ENCODE measurements around the gene HERPUD2. TPM values are rescaled to one million over a fixed set of nuclear protein-coding genes. Genes with fewer than 3 reads are reported as not detected.

HERPUD2 gene
- polyA plus RNA-seq, 1 donor (not counting 4 experiments of a cell fraction or from before 2014, with no cell fraction given), result 43.6 TPM

DNA sequence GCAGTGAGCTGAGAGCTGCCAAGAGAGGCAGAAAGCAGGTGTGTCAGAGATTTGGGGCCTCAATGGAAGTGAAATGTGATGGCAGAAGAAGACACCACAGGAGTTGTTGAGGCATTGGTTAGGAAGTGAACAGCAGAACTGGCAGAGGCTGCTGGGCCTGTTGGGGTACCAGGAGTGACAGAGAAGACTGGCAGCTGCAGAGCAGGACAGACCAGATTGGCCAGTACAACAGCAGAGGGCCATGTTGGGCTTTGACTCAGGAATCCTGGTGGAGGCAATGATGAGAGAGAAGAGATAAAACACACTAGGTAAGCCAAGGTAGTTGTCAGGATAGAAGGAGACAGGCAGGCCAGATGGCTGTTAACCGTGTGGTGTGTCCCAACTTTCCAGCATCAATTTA lies 19.9 kb upstream of the HERPUD2 start:
- Histone ChIP-seq H3K4me3 (ENCODE audit: control insufficient read depth in 2 of 3, extremely low read depth in 1 of 3, insufficient read depth in 2 of 3, low read depth in 1 of 3, low read length in 3 of 3) (no peak overlapping the region), H3K27me3 (ENCODE audit: control insufficient read depth, extremely low read depth, insufficient read depth, low read length) (no peaks in the 10 kb centered on the region), H3K9me3 (ENCODE audit: control insufficient read depth, low read depth, low read length) (no peaks in the 10 kb centered on the region), H3K79me2 (ENCODE audit: control insufficient read depth, insufficient read depth, low read length) (no peaks in the 10 kb centered on the region), H3K4me1 (ENCODE audit: control insufficient read depth, extremely low read depth, insufficient read depth, low read length) (no peaks in the 10 kb centered on the region), H4K20me1 (ENCODE audit: control insufficient read depth, extremely low read depth, insufficient read depth, low read length) (no peaks in the 10 kb centered on the region), H3K36me3 (ENCODE audit: control insufficient read depth in 2 of 2, extremely low read depth in 1 of 2, insufficient read depth in 2 of 2, low read length in 2 of 2) (no peaks in the 10 kb centered on the region), H3K9me1 (ENCODE audit: control insufficient read depth, extremely low read depth, insufficient read depth, low read length) (no peaks in the 10 kb centered on the region), H3K4me2 (ENCODE audit: control insufficient read depth, extremely low read depth, insufficient read depth, low read depth, low read length) (no peak overlapping the region), H3K27ac (ENCODE audit: control insufficient read depth, insufficient read depth, low read length) (no peak overlapping the region), H3K9ac (ENCODE audit: control insufficient read depth, extremely low read depth, insufficient read depth, low read length) (no peak overlapping the region), H2AFZ (ENCODE audit: control insufficient read depth, low read length) (no peak overlapping the region)
- DNase-seq (ENCODE audit: low read depth, low spot score) (no peak), FAIRE-seq (no peak)
- TF ChIP-seq, protein P1, sequence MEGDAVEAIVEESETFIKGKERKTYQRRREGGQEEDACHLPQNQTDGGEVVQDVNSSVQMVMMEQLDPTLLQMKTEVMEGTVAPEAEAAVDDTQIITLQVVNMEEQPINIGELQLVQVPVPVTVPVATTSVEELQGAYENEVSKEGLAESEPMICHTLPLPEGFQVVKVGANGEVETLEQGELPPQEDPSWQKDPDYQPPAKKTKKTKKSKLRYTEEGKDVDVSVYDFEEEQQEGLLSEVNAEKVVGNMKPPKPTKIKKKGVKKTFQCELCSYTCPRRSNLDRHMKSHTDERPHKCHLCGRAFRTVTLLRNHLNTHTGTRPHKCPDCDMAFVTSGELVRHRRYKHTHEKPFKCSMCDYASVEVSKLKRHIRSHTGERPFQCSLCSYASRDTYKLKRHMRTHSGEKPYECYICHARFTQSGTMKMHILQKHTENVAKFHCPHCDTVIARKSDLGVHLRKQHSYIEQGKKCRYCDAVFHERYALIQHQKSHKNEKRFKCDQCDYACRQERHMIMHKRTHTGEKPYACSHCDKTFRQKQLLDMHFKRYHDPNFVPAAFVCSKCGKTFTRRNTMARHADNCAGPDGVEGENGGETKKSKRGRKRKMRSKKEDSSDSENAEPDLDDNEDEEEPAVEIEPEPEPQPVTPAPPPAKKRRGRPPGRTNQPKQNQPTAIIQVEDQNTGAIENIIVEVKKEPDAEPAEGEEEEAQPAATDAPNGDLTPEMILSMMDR (optimal IDR thresholded peaks at IDR 0.05 in 1 of 3, IDR thresholded peaks at IDR 0.05 in 1 of 3, conservative IDR thresholded peaks at IDR 0.05 in 1 of 3; ENCODE audit: extremely low read depth in 1 of 3, insufficient read depth in 2 of 3, low read length in 3 of 3), result peak in 2 of 3 experiments; percentile 28 to 61
- TF ChIP-seq EZH2 (IDR thresholded peaks at IDR 0.05; ENCODE audit: low read length), result no peak
- dilution Hi-C loops (cut with MboI; ENCODE audit: extremely low pct_ligation_motif_present, low sequenced_read_pairs), result loop anchor here (25.0 kb wide), 1 partner anchor 97 kb away; the partner anchor contains the start of gene SEPTIN7

GRCh38 chr7:35714407-35714806 lies 19.5 kb upstream of the HERPUD2 start:
- Histone ChIP-seq H3K4me2 (ENCODE audit: control insufficient read depth, extremely low read depth, insufficient read depth, low read depth, low read length) (no peak overlapping the region), H3K9ac (ENCODE audit: control insufficient read depth, extremely low read depth, insufficient read depth, low read length) (no peak overlapping the region), H2AFZ (ENCODE audit: control insufficient read depth, low read length) (no peak overlapping the region), H3K9me1 (ENCODE audit: control insufficient read depth, extremely low read depth, insufficient read depth, low read length) (no peaks in the 10 kb centered on the region), H4K20me1 (ENCODE audit: control insufficient read depth, extremely low read depth, insufficient read depth, low read length) (no peaks in the 10 kb centered on the region), H3K27ac (ENCODE audit: control insufficient read depth, insufficient read depth, low read length) (no peak overlapping the region), H3K27me3 (ENCODE audit: control insufficient read depth, extremely low read depth, insufficient read depth, low read length) (no peaks in the 10 kb centered on the region), H3K36me3 (ENCODE audit: control insufficient read depth in 2 of 2, extremely low read depth in 1 of 2, insufficient read depth in 2 of 2, low read length in 2 of 2) (no peaks in the 10 kb centered on the region), H3K4me3 (ENCODE audit: control insufficient read depth in 2 of 3, extremely low read depth in 1 of 3, insufficient read depth in 2 of 3, low read depth in 1 of 3, low read length in 3 of 3) (no peak overlapping the region), H3K4me1 (ENCODE audit: control insufficient read depth, extremely low read depth, insufficient read depth, low read length) (peaks cover 3% of the 10 kb centered on the region), H3K9me3 (ENCODE audit: control insufficient read depth, low read depth, low read length) (no peaks in the 10 kb centered on the region), H3K79me2 (ENCODE audit: control insufficient read depth, insufficient read depth, low read length) (no peaks in the 10 kb centered on the region)
- DNase-seq (ENCODE audit: low read depth, low spot score) (no peak), FAIRE-seq (no peak)
- TF ChIP-seq, protein P1 (optimal IDR thresholded peaks at IDR 0.05 in 1 of 3, IDR thresholded peaks at IDR 0.05 in 1 of 3, conservative IDR thresholded peaks at IDR 0.05 in 1 of 3; ENCODE audit: extremely low read depth in 1 of 3, insufficient read depth in 2 of 3, low read length in 3 of 3), result no peak
- TF ChIP-seq EZH2 (IDR thresholded peaks at IDR 0.05; ENCODE audit: low read length), result no peak
- dilution Hi-C loops (cut with MboI; ENCODE audit: extremely low pct_ligation_motif_present, low sequenced_read_pairs), result loop anchor here (25.0 kb wide), 1 partner anchor 98 kb away; the partner anchor contains the start of gene SEPTIN7
